ENCODE data around the gene SLC1A2. TPM values are rescaled to one million over a fixed set of nuclear protein-coding genes. Genes with fewer than 3 reads are reported as not detected.

Gene SLC1A2
- total and polyA plus RNA-seq, 7 experiments from 2014 or later: 0.13 to 0.69 (median 0.24) TPM; not detected in 4

GRCh38 chr11:35261197-35261596, 158.2 kb downstream of the SLC1A2 start:
- no peak overlapping the region for H3K4me3 Mint-ChIP-seq
- no peak overlapping the region for H3K27ac ChIP-seq (ENCODE audit: low read depth, low read length)
- ChIA-PET CTCF (no interaction called here), POLR2A (interaction anchor here (0.8 to 0.9 kb wide), 3 partner anchors 12 to 84 kb away, joined by 3 to 4 read pairs (median 3); no protein-coding TSS in a partner anchor)
- H3K4me3 ChIP-seq (ENCODE audit: low read length): no peak overlapping the region
- no peak for ATAC-seq
- no peaks in the 10 kb centered on the region for H3K9me3 ChIP-seq (ENCODE audit: control insufficient read depth in 2 of 3, low read length in 3 of 3)
- H3K27ac Mint-ChIP-seq: no peak overlapping the region
- H3K9me3 Mint-ChIP-seq: peaks cover 0 to 4% (median 0%) of the 10 kb centered on the region in 11 donors
- DNase-seq: no peak
- no peaks in the 10 kb centered on the region for H3K27me3 ChIP-seq (ENCODE audit: control insufficient read depth in 2 of 2, insufficient read depth in 2 of 2, low read length in 2 of 2)
- peaks cover 19 to 20% of the 10 kb centered on the region in 2 donors for H3K4me1 ChIP-seq (ENCODE audit: control insufficient read depth in 2 of 2, insufficient read depth in 2 of 2, low read length in 2 of 2)
- H3K4me1 Mint-ChIP-seq: peaks cover 17 to 42% (median 38%) of the 10 kb centered on the region in 7 donors
- peaks cover 0 to 45% (median 0%) of the 10 kb centered on the region in 5 donors for H3K27me3 Mint-ChIP-seq
- H3K36me3 Mint-ChIP-seq: peaks cover 0 to 12% (median 0%) of the 10 kb centered on the region in 5 donors
- intact Hi-C loops (cut with micrococcal nuclease): no loop called here
- H3K36me3 ChIP-seq (ENCODE audit: control insufficient read depth in 2 of 3, insufficient read depth in 3 of 3, low read length in 3 of 3): no peaks in the 10 kb centered on the region

GRCh38 chr11:35260342-35260985, 158.9 kb downstream of the SLC1A2 start:
- Mint-ChIP-seq H3K36me3 (peaks cover 0 to 8% (median 0%) of the 10 kb centered on the region in 5 donors), H3K27ac (peak overlapping the region in 1 of 9 donors; percentile 84), H3K9me3 (peaks cover 0 to 4% (median 0%) of the 10 kb centered on the region in 11 donors), H3K4me1 (peaks cover 17 to 41% (median 37%) of the 10 kb centered on the region in 7 donors), H3K4me3 (no peak overlapping the region), H3K27me3 (peaks cover 0 to 41% (median 0%) of the 10 kb centered on the region in 5 donors)
- intact Hi-C loops (cut with micrococcal nuclease): no loop called here
- POLR2A ChIA-PET: interaction anchor here (0.8 to 0.9 kb wide), 2 partner anchors 13 to 66 kb away, joined by 3 to 4 read pairs; no protein-coding TSS in a partner anchor
- DNase-seq: no peak
- Histone ChIP-seq H3K4me1 (ENCODE audit: control insufficient read depth in 2 of 2, insufficient read depth in 2 of 2, low read length in 2 of 2) (peaks cover 19 to 20% of the 10 kb centered on the region in 2 donors), H3K27ac (ENCODE audit: low read depth, low read length) (no peak overlapping the region), H3K9me3 (ENCODE audit: control insufficient read depth in 2 of 3, low read length in 3 of 3) (no peaks in the 10 kb centered on the region), H3K4me3 (ENCODE audit: low read length) (no peak overlapping the region), H3K36me3 (ENCODE audit: control insufficient read depth in 2 of 3, insufficient read depth in 3 of 3, low read length in 3 of 3) (no peaks in the 10 kb centered on the region), H3K27me3 (ENCODE audit: control insufficient read depth in 2 of 2, insufficient read depth in 2 of 2, low read length in 2 of 2) (no peaks in the 10 kb centered on the region)
- CTCF ChIA-PET: no interaction called here
- no peak for ATAC-seq

- CTCF ChIA-PET: interaction anchor here (0.7 kb wide), 1 partner anchor 20 kb away, joined by 3 read pairs; no protein-coding TSS in a partner anchor
- H3K9me3 ChIP-seq (ENCODE audit: control insufficient read depth in 2 of 3, low read length in 3 of 3): no peaks in the 10 kb centered on the region
Observed at GRCh38 chr11:35259529-35259928, 159.8 kb downstream of the SLC1A2 start.

GRCh38 chr11:35257281-35257680, 162.1 kb downstream of the SLC1A2 start:
- POLR2A ChIA-PET: interaction anchor here (0.7 to 1.2 kb wide), 7 partner anchors 10 to 94 kb away, joined by 3 to 5 read pairs (median 4); no protein-coding TSS in a partner anchor
- Mint-ChIP-seq H3K36me3 (peaks cover 0 to 10% (median 0%) of the 10 kb centered on the region in 5 donors), H3K27me3 (peaks cover 0 to 51% (median 0%) of the 10 kb centered on the region in 5 donors), H3K4me1 (peaks cover 16 to 58% (median 33%) of the 10 kb centered on the region in 7 donors), H3K27ac (peak overlapping the region; percentile 54 to 96 (median 84)), H3K9me3 (peaks cover 0 to 4% (median 0%) of the 10 kb centered on the region in 11 donors), H3K4me3 (peak overlapping the region; percentile 1 to 76 (median 66))
- DNase-seq (peak in 5 of 9 donors; percentile 41 to 47 (median 44)), ATAC-seq (peak; percentile 93)
- Histone ChIP-seq H3K9me3 (ENCODE audit: control insufficient read depth in 2 of 3, low read length in 3 of 3) (no peaks in the 10 kb centered on the region), H3K4me1 (ENCODE audit: control insufficient read depth in 2 of 2, insufficient read depth in 2 of 2, low read length in 2 of 2) (peaks cover 19 to 25% of the 10 kb centered on the region in 2 donors), H3K4me3 (ENCODE audit: low read length) (peak overlapping the region; percentile 32), H3K27me3 (ENCODE audit: control insufficient read depth in 2 of 2, insufficient read depth in 2 of 2, low read length in 2 of 2) (no peaks in the 10 kb centered on the region), H3K36me3 (ENCODE audit: control insufficient read depth in 2 of 3, insufficient read depth in 3 of 3, low read length in 3 of 3) (no peaks in the 10 kb centered on the region), H3K27ac (ENCODE audit: low read depth, low read length) (peak overlapping the region; percentile 30)
- intact Hi-C loops (cut with micrococcal nuclease): loop anchor here in 1 of 2 donors (2.0 kb wide), 2 partner anchors 14 to 16 kb away; no protein-coding TSS in a partner anchor
- CTCF ChIA-PET: interaction anchor here (1.1 to 1.7 kb wide), 6 partner anchors 10 to 136 kb away, joined by 3 to 8 read pairs (median 4); no protein-coding TSS in a partner anchor

More at GRCh38 chr11:35259529-35259928, 159.8 kb downstream of the SLC1A2 start:
- Histone ChIP-seq H3K36me3 (ENCODE audit: control insufficient read depth in 2 of 3, insufficient read depth in 3 of 3, low read length in 3 of 3) (no peaks in the 10 kb centered on the region), H3K4me3 (ENCODE audit: low read length) (no peak overlapping the region), H3K27ac (ENCODE audit: low read depth, low read length) (no peak overlapping the region), H3K27me3 (ENCODE audit: control insufficient read depth in 2 of 2, insufficient read depth in 2 of 2, low read length in 2 of 2) (no peaks in the 10 kb centered on the region), H3K4me1 (ENCODE audit: control insufficient read depth in 2 of 2, insufficient read depth in 2 of 2, low read length in 2 of 2) (peaks cover 19 to 20% of the 10 kb centered on the region in 2 donors)
- no peak for ATAC-seq
- Mint-ChIP-seq H3K4me1 (peaks cover 17 to 49% (median 39%) of the 10 kb centered on the region in 7 donors), H3K27me3 (peaks cover 0 to 48% (median 0%) of the 10 kb centered on the region in 5 donors), H3K36me3 (peaks cover 0 to 11% (median 3%) of the 10 kb centered on the region in 5 donors), H3K9me3 (peaks cover 0 to 4% (median 0%) of the 10 kb centered on the region in 11 donors), H3K27ac (no peak overlapping the region), H3K4me3 (no peak overlapping the region)
- POLR2A ChIA-PET: interaction anchor here (1.4 kb wide), 1 partner anchor 24 kb away, joined by 3 read pairs; no protein-coding TSS in a partner anchor
- intact Hi-C loops (cut with micrococcal nuclease): no loop called here
- DNase-seq: no peak

- Mint-ChIP-seq H3K4me1 (peaks cover 18 to 68% (median 39%) of the 10 kb centered on the region in 7 donors), H3K4me3 (peak overlapping the region in 5 of 10 donors; percentile 41 to 68 (median 46)), H3K9me3 (peaks cover 0 to 4% (median 0%) of the 10 kb centered on the region in 11 donors), H3K36me3 (peaks cover 0 to 10% (median 0%) of the 10 kb centered on the region in 5 donors), H3K27me3 (peaks cover 0 to 46% (median 0%) of the 10 kb centered on the region in 5 donors), H3K27ac (peak overlapping the region in 8 of 9 donors; percentile 33 to 96 (median 84))
- no peaks in the 10 kb centered on the region for H3K27me3 ChIP-seq (ENCODE audit: control insufficient read depth in 2 of 2, insufficient read depth in 2 of 2, low read length in 2 of 2)
- no peak for ATAC-seq
- intact Hi-C loops (cut with micrococcal nuclease): loop anchor here in 1 of 2 donors (2.0 kb wide), 2 partner anchors 13 to 17 kb away; no protein-coding TSS in a partner anchor
- no peak for DNase-seq
- peak overlapping the region; percentile 30 for H3K27ac ChIP-seq (ENCODE audit: low read depth, low read length)
- no peaks in the 10 kb centered on the region for H3K36me3 ChIP-seq (ENCODE audit: control insufficient read depth in 2 of 3, insufficient read depth in 3 of 3, low read length in 3 of 3)
- no peak overlapping the region for H3K4me3 ChIP-seq (ENCODE audit: low read length)
- H3K4me1 ChIP-seq (ENCODE audit: control insufficient read depth in 2 of 2, insufficient read depth in 2 of 2, low read length in 2 of 2): peaks cover 19 to 25% of the 10 kb centered on the region in 2 donors
- CTCF ChIA-PET: interaction anchor here (0.7 to 1.7 kb wide), 4 partner anchors 9 to 80 kb away, joined by 3 to 8 read pairs (median 4); no protein-coding TSS in a partner anchor
- H3K9me3 ChIP-seq (ENCODE audit: control insufficient read depth in 2 of 3, low read length in 3 of 3): no peaks in the 10 kb centered on the region
- POLR2A ChIA-PET: interaction anchor here (0.6 to 2.3 kb wide), 8 partner anchors 9 to 104 kb away, joined by 3 to 11 read pairs (median 3); no protein-coding TSS in a partner anchor
Observed at GRCh38 chr11:35256296-35256695, 163.1 kb downstream of the SLC1A2 start.

- Histone ChIP-seq H3K4me1 (ENCODE audit: control insufficient read depth in 2 of 2, insufficient read depth in 2 of 2, low read length in 2 of 2) (peaks cover 19 to 25% of the 10 kb centered on the region in 2 donors), H3K4me3 (ENCODE audit: low read length) (no peak overlapping the region), H3K27ac (ENCODE audit: low read depth, low read length) (no peak overlapping the region), H3K36me3 (ENCODE audit: control insufficient read depth in 2 of 3, insufficient read depth in 3 of 3, low read length in 3 of 3) (no peaks in the 10 kb centered on the region), H3K9me3 (ENCODE audit: control insufficient read depth in 2 of 3, low read length in 3 of 3) (no peaks in the 10 kb centered on the region), H3K27me3 (ENCODE audit: control insufficient read depth in 2 of 2, insufficient read depth in 2 of 2, low read length in 2 of 2) (no peaks in the 10 kb centered on the region)
- Mint-ChIP-seq H3K27ac (peak overlapping the region in 3 of 9 donors; percentile 25 to 84 (median 81)), H3K36me3 (peaks cover 0 to 12% (median 0%) of the 10 kb centered on the region in 5 donors), H3K27me3 (peaks cover 0 to 41% (median 0%) of the 10 kb centered on the region in 5 donors), H3K4me3 (peak overlapping the region in 1 of 10 donors; percentile 19), H3K9me3 (peaks cover 0 to 6% (median 0%) of the 10 kb centered on the region in 11 donors), H3K4me1 (peaks cover 18 to 73% (median 39%) of the 10 kb centered on the region in 7 donors)
- ChIA-PET CTCF (interaction anchor here (1.7 kb wide), 1 partner anchor 11 kb away, joined by 4 read pairs; no protein-coding TSS in a partner anchor), POLR2A (interaction anchor here (1.2 to 2.3 kb wide), 5 partner anchors 8 to 22 kb away, joined by 3 to 11 read pairs (median 5); no protein-coding TSS in a partner anchor)
- intact Hi-C loops (cut with micrococcal nuclease): no loop called here
- ATAC-seq (no peak), DNase-seq (no peak)
Observed at GRCh38 chr11:35255514-35255913, 163.8 kb downstream of the SLC1A2 start.
